K562 (cell line): Measurements from ENCODE around the gene GALE. TPM values are rescaled to one million over a fixed set of nuclear protein-coding genes. Genes with fewer than 3 reads are reported as not detected.

ENCODE experiments used
- ATAC-seq: fragments of 200-7000 bp; cut with Tn5 transposase; 3 replicates; pipeline ENCODE4 v1.9.1; 2020; ENCODE audit warnings: moderate library complexity
- BruUV-seq: library from RNA; stranded (reverse); fragments of 400-500 nt; replicated peaks from 2 replicates; lab custom pipeline; 2021; lab: Mats Ljungman, UMichigan
- CTCF ChIA-PET: fragments of 300-600 bp; formaldehyde crosslinking; extraction: SDS; loops from one replicate; lab custom pipeline; 2021; ENCODE audit warnings: low intra/inter-chr PET ratio; lab: Yijun Ruan, JAX
- POLR2A ChIA-PET: fragments of 300-600, 350-650 bp; sonication (Branson Sonifier 250); formaldehyde crosslinking; extraction: SDS; loops from one replicate; lab custom pipeline; 2021; ENCODE audit warnings: antibody characterized with exemption, inconsistent platforms; lab: Yijun Ruan, JAX
- DNase-seq, 4 experiments: peaks; one replicate each; pipeline versions ENCODE4 v3.0.0 to v3.0.0-alpha.2; 2011 to 2018; ENCODE audit warnings: low spot score in 3 of 4, mixed read lengths in 3 of 4; ENCODE audit errors: extremely low read depth in 1 of 4
- FAIRE-seq: peaks from 2 replicates; lab custom pipeline; 2011; peaks lifted over from hg19 to GRCh38; lab: Jason Lieb, UNC
- H2AFZ ChIP-seq: 2 replicates; pipeline ENCODE4 v1.6.0; 2011; ENCODE audit warnings: low read depth, low read length, control low read depth, inconsistent platforms
- H3K27ac ChIP-seq: fragments of 200-600 bp; 3 replicates; pipeline ENCODE4 v1.8.0; 2011; ENCODE audit warnings: low read depth, mild to moderate bottlenecking, control low read depth, inconsistent platforms, low read length, moderate library complexity, mixed read lengths; ENCODE audit errors: extremely low read depth
- H3K27me3 ChIP-seq, 2 experiments: fragments of 300-600 bp in 1 of 2; 2 replicates in 1 of 2; 3 replicates in 1 of 2; pipeline versions ENCODE4 v1.6.0 to v1.8.0; 2011; ENCODE audit warnings: inconsistent platforms in 2 of 2, low read length in 2 of 2, mild to moderate bottlenecking in 1 of 2, mixed read lengths in 1 of 2, moderate library complexity in 1 of 2; ENCODE audit not compliant: control insufficient read depth in 2 of 2, insufficient read depth in 2 of 2
- H3K36me3 ChIP-seq: fragments of 300-600 bp; 3 replicates; pipeline ENCODE4 v1.8.0; 2011; ENCODE audit warnings: mild to moderate bottlenecking, low read length, inconsistent platforms; ENCODE audit not compliant: control insufficient read depth, insufficient read depth
- H3K4me1 ChIP-seq, 2 experiments: fragments of 200-600 bp in 1 of 2; replicated peaks in 1 of 2; 2 replicates in 1 of 2; 3 replicates in 1 of 2; pipeline versions ENCODE4 v1.5.1 to v1.8.0; 2011; ENCODE audit warnings: inconsistent platforms in 2 of 2, low read length in 2 of 2, mild to moderate bottlenecking in 1 of 2, mixed read lengths in 1 of 2, moderate library complexity in 1 of 2; ENCODE audit not compliant: control insufficient read depth in 2 of 2, insufficient read depth in 2 of 2
- H3K4me2 ChIP-seq: 2 replicates; pipeline ENCODE4 v1.6.1; 2011; ENCODE audit warnings: low read length, control low read depth, inconsistent platforms, mixed read lengths; ENCODE audit not compliant: insufficient read depth
- H3K4me3 ChIP-seq: fragments of 200-600 bp; sonication (generic), shearing (Covaris generic); 2 replicates; pipeline ENCODE4 v1.5.1; 2016; ENCODE audit warnings: control low read depth, inconsistent platforms
- H3K79me2 ChIP-seq: fragments of 200-600 bp; 3 replicates; pipeline ENCODE4 v1.8.0; 2011; ENCODE audit warnings: low read length, inconsistent platforms; ENCODE audit not compliant: control insufficient read depth, insufficient read depth
- H3K9ac ChIP-seq, 2 experiments: 2 replicates each; pipeline versions ENCODE4 v1.6.0 to v1.6.1; 2011; ENCODE audit warnings: low read depth in 2 of 2, low read length in 2 of 2, control low read depth in 1 of 2, inconsistent platforms in 1 of 2, mild to moderate bottlenecking in 1 of 2, mixed read lengths in 1 of 2; ENCODE audit not compliant: insufficient read depth in 1 of 2
- H3K9me1 ChIP-seq: one replicate; pipeline ENCODE4 v1.6.0; 2011; ENCODE audit warnings: inconsistent platforms, mild to moderate bottlenecking, low read length, moderate library complexity; ENCODE audit not compliant: control insufficient read depth, insufficient read depth
- H3K9me3 ChIP-seq: replicated peaks from 2 replicates; pipeline ENCODE4 v1.5.1; 2011; ENCODE audit warnings: low read depth, low read length, inconsistent platforms; ENCODE audit not compliant: control insufficient read depth, insufficient read depth
- H4K20me1 ChIP-seq: replicated peaks from 2 replicates; pipeline ENCODE4 v1.6.1; 2011; ENCODE audit warnings: low read length, inconsistent platforms, mixed read lengths; ENCODE audit not compliant: control insufficient read depth, insufficient read depth
- CREBBP ChIP-seq: IDR thresholded peaks from one replicate; pipeline ENCODE4 v1.6.1; 2012; ENCODE audit warnings: low read depth, mild to moderate bottlenecking, control low read depth, inconsistent platforms, low read length
- DPF2 ChIP-seq: fragments of 450-650 bp; IDR thresholded peaks from 2 replicates; pipeline ENCODE4 v1.6.1; 2016
- ELF2 ChIP-seq: fragments of 250-450 bp; sonication (Bioruptor Pico); IDR thresholded peaks from 2 replicates; pipeline ENCODE4 v1.5.0; 2021; ENCODE audit warnings: mild to moderate bottlenecking
- HEY1 ChIP-seq: fragments of 250-450 bp; sonication (Bioruptor Pico); IDR thresholded peaks from 2 replicates; pipeline ENCODE4 v1.5.0; 2020; ENCODE audit warnings: mild to moderate bottlenecking, moderate library complexity, borderline replicate concordance
- HMG20B ChIP-seq: fragments of 250-450 bp; sonication (Bioruptor Pico); IDR thresholded peaks from 2 replicates; pipeline ENCODE4 v1.5.0; 2021; ENCODE audit warnings: mild to moderate bottlenecking
- MCM5 ChIP-seq: fragments of 450-650 bp; IDR thresholded peaks from 2 replicates; pipeline ENCODE4 v1.6.1; 2016; ENCODE audit warnings: low read depth
- NELFE ChIP-seq: IDR thresholded peaks from 2 replicates; pipeline ENCODE4 v1.6.1; 2011; ENCODE audit warnings: mild to moderate bottlenecking; ENCODE audit not compliant: insufficient read depth, insufficient read length
- NFIC ChIP-seq: fragments of 450-650 bp; IDR thresholded peaks from 2 replicates; pipeline ENCODE4 v1.6.1; 2017; ENCODE audit warnings: mild to moderate bottlenecking, inconsistent platforms
- SMARCA4 ChIP-seq: fragments of 450-650 bp; IDR thresholded peaks from 2 replicates; pipeline ENCODE4 v1.6.1; 2016
- SP1 ChIP-seq: sonication (generic); formaldehyde crosslinking; IDR thresholded peaks from 2 replicates; pipeline ENCODE4 v1.8.1; 2022; ENCODE audit warnings: mild to moderate bottlenecking, missing genetic modification reagents
- SPI1 ChIP-seq: IDR thresholded peaks from 2 replicates; pipeline ENCODE4 v1.6.1; 2011; ENCODE audit warnings: low read depth, low read length, control low read depth, borderline replicate concordance
- ZKSCAN3 ChIP-seq: fragments of 250-450 bp; sonication (Bioruptor Pico); IDR thresholded peaks from 2 replicates; pipeline ENCODE4 v1.4.0; 2020
- ZNF780A ChIP-seq: fragments of 250-450 bp; sonication (Bioruptor Pico); IDR thresholded peaks from 2 replicates; pipeline ENCODE4 v1.5.0; 2021; ENCODE audit warnings: mild to moderate bottlenecking
- WGBS: fragments of 100-300 bp; shearing (Covaris generic); methylation state at CpG from one replicate; pipeline ENCODE4 v1.1.6; 2016; ENCODE audit warnings: low coverage, mixed read lengths; ENCODE audit not compliant: insufficient coverage; ENCODE audit errors: missing lambda C conversion rate; 5-methylcytosine and 5-hydroxymethylcytosine counted together
- in situ Hi-C: fragments of 300-500 bp; cut with MboI; formaldehyde crosslinking; loops from 4 replicates; pipeline ENCODE4 v1.15.0; 2018; ENCODE audit warnings: inconsistent platforms, mixed read lengths
- intact Hi-C: fragments of 100-400 bp; cut with micrococcal nuclease; formaldehyde crosslinking; loops from 2 replicates; pipeline ENCODE4 v1.14.2; 2022
- polyA plus RNA-seq, 8 experiments: library from polyadenylated mRNA; depleted of rRNA in 4 of 8; stranded (reverse) in 5 of 8; unstranded in 3 of 8; fragments of >200 nt; fragmentation: Nextera tagmentation in 2 of 8; fragmentation: Illumina TruSeq in 1 of 8; extraction: Ambion mirVana in 2 of 8; extraction: Trizol in 1 of 8; gene quantifications; 2 replicates each; pipeline versions ENCODE4 v1.2.1 to v1.2.3, GENCODE V29; 2011 to 2014; ENCODE audit warnings: inconsistent platforms in 1 of 8, missing spikeins in 1 of 8
- total RNA-seq, 7 experiments: library from RNA; depleted of rRNA in 6 of 7; stranded (reverse); fragments of >200 nt in 6 of 7; fragmentation: Illumina TruSeq in 2 of 7; extraction: Trizol in 2 of 7; gene quantifications; 2 replicates each; pipeline versions ENCODE4 v1.2.1 to v1.2.3, GENCODE V29; 2011 to 2021; ENCODE audit warnings: low replicate concordance in 1 of 7
- TF ChIP-seq, protein P1 (sequence below): sonication (generic); IDR thresholded peaks from 2 replicates; pipeline ENCODE4 v1.6.1; 2016
- TF ChIP-seq, protein P2 (sequence below): sonication (generic); formaldehyde crosslinking; IDR thresholded peaks from 2 replicates; pipeline ENCODE4 v1.5.0; 2020; ENCODE audit warnings: missing genetic modification reagents

The GALE gene
- total and polyA plus RNA-seq, 9 of the 15 experiments (the other 6 are each of a cell fraction or from before 2014, with no cell fraction given), result 8.4 to 139 (median 88.3) TPM

DNA sequence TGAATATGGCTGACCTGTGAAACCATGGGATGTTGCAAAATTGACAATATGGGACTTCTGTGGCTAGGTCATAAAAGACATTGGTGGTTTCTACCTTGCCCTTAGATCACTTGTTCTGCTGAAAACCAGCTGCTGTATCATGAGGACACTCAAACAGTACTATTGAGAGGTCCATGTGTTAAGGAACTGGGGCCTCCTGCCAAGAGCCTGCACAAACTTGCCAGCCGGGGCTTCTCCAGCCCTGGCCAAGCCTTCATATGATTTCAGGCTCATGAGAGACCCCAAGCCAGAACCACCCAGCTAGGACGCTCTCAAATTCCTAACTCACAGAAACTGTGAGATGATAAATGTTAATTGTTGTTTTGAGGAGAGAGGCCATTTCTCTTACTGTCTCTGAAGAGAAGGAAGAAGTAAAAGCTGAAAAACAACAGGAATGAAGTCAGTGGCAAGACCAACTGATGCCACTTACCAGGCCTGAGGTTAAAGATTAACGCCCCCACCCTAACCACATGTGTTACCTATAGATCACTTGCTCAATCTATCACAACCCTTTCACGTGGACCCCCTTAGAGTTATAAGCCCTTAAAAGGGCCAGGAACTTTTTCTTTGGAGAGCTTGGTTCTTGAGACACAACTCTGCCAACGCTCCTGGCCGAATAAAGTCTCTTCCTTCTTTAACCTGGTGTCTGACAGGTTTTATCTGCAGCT, 26.2 kb downstream of the GALE start:
- TF ChIP-seq ZNF780A (CRISPR knock-in tag) (no peak), HMG20B (CRISPR knock-in tag) (no peak), MCM5 (no peak)
- H3K27ac ChIP-seq, result peak overlapping the region; percentile 13; the same call in 1 of the 3 replicates
- no peak overlapping the region for H2AFZ ChIP-seq
- no peak overlapping the region for H3K4me3 ChIP-seq
- H3K79me2 ChIP-seq, result peaks cover 68% of the 10 kb centered on the region
- no peak for ATAC-seq
- H3K4me1 ChIP-seq, result peaks cover 12 to 43% of the 10 kb centered on the region in 2 experiments; a peak in 3 of 5 replicates
- no peaks in the 10 kb centered on the region for H3K9me1 ChIP-seq
- H3K27me3 ChIP-seq, result no peaks in the 10 kb centered on the region
- intact Hi-C loops, result no loop called here
- H4K20me1 ChIP-seq, result peaks cover 7% of the 10 kb centered on the region; the same call in 1 of the 2 replicates
- H3K9me3 ChIP-seq, result no peaks in the 10 kb centered on the region
- H3K36me3 ChIP-seq, result peaks cover 20% of the 10 kb centered on the region
- no peak for DNase-seq
- ChIA-PET POLR2A (interaction anchor here (0.8 to 2.5 kb wide), 13 partner anchors 10 to 185 kb away, joined by 3 to 14 read pairs (median 4); partner anchors contain the start of genes LYPLA2, PNRC2 and RPL11), CTCF (no interaction called here)
- H3K9ac ChIP-seq, result peak overlapping the region; percentile 21 to 72; a peak in 1 of 4 replicates
- no peak for FAIRE-seq
- in situ Hi-C loops, result no loop called here
- WGBS, result 56% methylated on average over 6 of the region's 6 CpGs
- BruUV-seq, result no TSS peak
- H3K4me2 ChIP-seq, result peak overlapping the region; percentile 22

DNA sequence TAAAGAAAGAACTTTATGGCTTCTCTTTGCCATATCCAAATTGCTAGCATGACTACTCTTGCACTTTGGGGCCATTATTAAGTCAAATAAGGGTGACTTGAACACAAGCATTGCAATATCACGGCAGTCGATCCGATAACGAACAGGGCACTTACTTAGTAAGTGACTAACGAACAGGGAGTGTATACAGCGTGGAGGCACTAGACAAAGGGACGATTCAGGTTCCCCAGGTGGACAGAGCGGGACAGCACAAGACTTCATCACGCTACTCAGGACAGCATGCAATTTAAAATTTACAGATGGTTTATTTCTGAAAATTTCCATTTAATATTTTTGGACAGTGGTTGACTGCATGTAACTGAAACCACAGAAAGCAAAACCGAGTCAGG, 27.7 kb downstream of the GALE start:
- H3K79me2 ChIP-seq, result peaks cover 55% of the 10 kb centered on the region
- in situ Hi-C loops, result no loop called here
- H2AFZ ChIP-seq, result 0 out of 2 replicates have a peak overlapping the region, but pooled peaks have one; percentile 29
- H3K4me3 ChIP-seq, result peak overlapping the region; percentile 3; the same call in 1 of the 2 replicates
- H3K9me3 ChIP-seq, result no peaks in the 10 kb centered on the region
- ATAC-seq (peak; percentile 65), DNase-seq (peak in 2 of 4 experiments; percentile 40 to 60), FAIRE-seq (no peak)
- intact Hi-C loops, result loop anchor here (1.0 to 2.0 kb wide), 4 partner anchors 28 to 143 kb away; partner anchors contain the start of gene GALE
- H4K20me1 ChIP-seq, result no peaks in the 10 kb centered on the region; the same call in 1 of the 2 replicates
- H3K9me1 ChIP-seq, result no peaks in the 10 kb centered on the region
- peak overlapping the region; percentile 40; the same call in 2 of the 3 replicates for H3K27ac ChIP-seq
- peak overlapping the region; percentile 79 for H3K4me2 ChIP-seq
- ChIA-PET POLR2A (no interaction called here), CTCF (interaction anchor here (0.5 to 2.0 kb wide), 5 partner anchors 95 to 618 kb away, joined by 3 to 12 read pairs (median 4); partner anchors contain the start of genes FUCA1 and MYOM3)
- peaks cover 30% of the 10 kb centered on the region for H3K36me3 ChIP-seq
- H3K27me3 ChIP-seq, result no peaks in the 10 kb centered on the region
- WGBS, result 11% methylated on average over 10 of the region's 10 CpGs
- H3K9ac ChIP-seq, result peak overlapping the region; percentile 4 to 5; a peak in 2 of 4 replicates
- H3K4me1 ChIP-seq, result peaks cover 12 to 40% of the 10 kb centered on the region in 2 experiments; a peak in 3 of 5 replicates
- BruUV-seq, result no TSS peak
- TF ChIP-seq SPI1 (no peak), HEY1 (CRISPR knock-in tag) (no peak), SMARCA4 (peak; percentile 16; the same call in 1 of the 2 replicates), ELF2 (CRISPR knock-in tag) (no peak), DPF2 (peak; percentile 48; the same call in 1 of the 2 replicates), NELFE (no peak), ZKSCAN3 (CRISPR knock-in tag) (no peak), CREBBP (no peak), SP1 (CRISPR knock-in tag) (no peak), NFIC (no peak)
- TF ChIP-seq, protein P1, sequence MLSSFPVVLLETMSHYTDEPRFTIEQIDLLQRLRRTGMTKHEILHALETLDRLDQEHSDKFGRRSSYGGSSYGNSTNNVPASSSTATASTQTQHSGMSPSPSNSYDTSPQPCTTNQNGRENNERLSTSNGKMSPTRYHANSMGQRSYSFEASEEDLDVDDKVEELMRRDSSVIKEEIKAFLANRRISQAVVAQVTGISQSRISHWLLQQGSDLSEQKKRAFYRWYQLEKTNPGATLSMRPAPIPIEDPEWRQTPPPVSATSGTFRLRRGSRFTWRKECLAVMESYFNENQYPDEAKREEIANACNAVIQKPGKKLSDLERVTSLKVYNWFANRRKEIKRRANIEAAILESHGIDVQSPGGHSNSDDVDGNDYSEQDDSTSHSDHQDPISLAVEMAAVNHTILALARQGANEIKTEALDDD, result peak; percentile 92
- TF ChIP-seq, protein P2, sequence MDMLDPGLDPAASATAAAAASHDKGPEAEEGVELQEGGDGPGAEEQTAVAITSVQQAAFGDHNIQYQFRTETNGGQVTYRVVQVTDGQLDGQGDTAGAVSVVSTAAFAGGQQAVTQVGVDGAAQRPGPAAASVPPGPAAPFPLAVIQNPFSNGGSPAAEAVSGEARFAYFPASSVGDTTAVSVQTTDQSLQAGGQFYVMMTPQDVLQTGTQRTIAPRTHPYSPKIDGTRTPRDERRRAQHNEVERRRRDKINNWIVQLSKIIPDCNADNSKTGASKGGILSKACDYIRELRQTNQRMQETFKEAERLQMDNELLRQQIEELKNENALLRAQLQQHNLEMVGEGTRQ, result no peak
